NT2/D1 (cell line): ENCODE measurements around the gene FTCD.
A peak's percentile ranks its signal among the peaks of the same experiment; 100 is the strongest.
"Not testable (repeated sequence)": the region's sequence is repeated elsewhere in the genome, so short reads cannot be mapped to it uniquely, and the experiment has no call there.

ENCODE experiments used
- DNase-seq: peaks from one replicate; pipeline ENCODE4 v3.0.0-alpha.2; 2011; ENCODE audit warnings: low read depth, low spot score
- H3K27me3 ChIP-seq: 2 replicates; pipeline ENCODE4 v1.6.0; 2011; ENCODE audit warnings: mild to moderate bottlenecking; ENCODE audit not compliant: insufficient read length, insufficient read depth
- H3K36me3 ChIP-seq: 2 replicates; pipeline ENCODE4 v1.6.1; 2011; ENCODE audit warnings: mild to moderate bottlenecking, low read length, mixed read lengths; ENCODE audit not compliant: insufficient read depth, insufficient read length
- H3K4me1 ChIP-seq: 2 replicates; pipeline ENCODE4 v1.5.1; 2011; ENCODE audit not compliant: insufficient read depth, insufficient read length
- H3K4me3 ChIP-seq: 2 replicates; pipeline ENCODE4 v1.5.1; 2011; ENCODE audit warnings: low read depth; ENCODE audit not compliant: insufficient read length
- H3K9ac ChIP-seq: 2 replicates; pipeline ENCODE4 v1.6.0; 2011; ENCODE audit warnings: low read depth; ENCODE audit not compliant: insufficient read length
- H3K9me3 ChIP-seq: 2 replicates; pipeline ENCODE4 v1.5.1; 2011; ENCODE audit warnings: mild to moderate bottlenecking, low read length; ENCODE audit not compliant: insufficient read depth
- SUZ12 ChIP-seq: IDR thresholded peaks from 2 replicates; pipeline ENCODE4 v1.6.1; 2011; ENCODE audit not compliant: insufficient read length, insufficient read depth; ENCODE audit errors: extremely low read depth
- YY1 ChIP-seq: IDR thresholded peaks from 2 replicates; pipeline ENCODE4 v1.6.1; 2011; ENCODE audit not compliant: insufficient read length, insufficient read depth
- ZNF274 ChIP-seq: IDR thresholded peaks from 2 replicates; pipeline ENCODE4 v1.6.1; 2011; ENCODE audit warnings: mild to moderate bottlenecking, low read depth, low read length

Gene FTCD, protein sequence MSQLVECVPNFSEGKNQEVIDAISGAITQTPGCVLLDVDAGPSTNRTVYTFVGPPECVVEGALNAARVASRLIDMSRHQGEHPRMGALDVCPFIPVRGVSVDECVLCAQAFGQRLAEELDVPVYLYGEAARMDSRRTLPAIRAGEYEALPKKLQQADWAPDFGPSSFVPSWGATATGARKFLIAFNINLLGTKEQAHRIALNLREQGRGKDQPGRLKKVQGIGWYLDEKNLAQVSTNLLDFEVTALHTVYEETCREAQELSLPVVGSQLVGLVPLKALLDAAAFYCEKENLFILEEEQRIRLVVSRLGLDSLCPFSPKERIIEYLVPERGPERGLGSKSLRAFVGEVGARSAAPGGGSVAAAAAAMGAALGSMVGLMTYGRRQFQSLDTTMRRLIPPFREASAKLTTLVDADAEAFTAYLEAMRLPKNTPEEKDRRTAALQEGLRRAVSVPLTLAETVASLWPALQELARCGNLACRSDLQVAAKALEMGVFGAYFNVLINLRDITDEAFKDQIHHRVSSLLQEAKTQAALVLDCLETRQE

DNA sequence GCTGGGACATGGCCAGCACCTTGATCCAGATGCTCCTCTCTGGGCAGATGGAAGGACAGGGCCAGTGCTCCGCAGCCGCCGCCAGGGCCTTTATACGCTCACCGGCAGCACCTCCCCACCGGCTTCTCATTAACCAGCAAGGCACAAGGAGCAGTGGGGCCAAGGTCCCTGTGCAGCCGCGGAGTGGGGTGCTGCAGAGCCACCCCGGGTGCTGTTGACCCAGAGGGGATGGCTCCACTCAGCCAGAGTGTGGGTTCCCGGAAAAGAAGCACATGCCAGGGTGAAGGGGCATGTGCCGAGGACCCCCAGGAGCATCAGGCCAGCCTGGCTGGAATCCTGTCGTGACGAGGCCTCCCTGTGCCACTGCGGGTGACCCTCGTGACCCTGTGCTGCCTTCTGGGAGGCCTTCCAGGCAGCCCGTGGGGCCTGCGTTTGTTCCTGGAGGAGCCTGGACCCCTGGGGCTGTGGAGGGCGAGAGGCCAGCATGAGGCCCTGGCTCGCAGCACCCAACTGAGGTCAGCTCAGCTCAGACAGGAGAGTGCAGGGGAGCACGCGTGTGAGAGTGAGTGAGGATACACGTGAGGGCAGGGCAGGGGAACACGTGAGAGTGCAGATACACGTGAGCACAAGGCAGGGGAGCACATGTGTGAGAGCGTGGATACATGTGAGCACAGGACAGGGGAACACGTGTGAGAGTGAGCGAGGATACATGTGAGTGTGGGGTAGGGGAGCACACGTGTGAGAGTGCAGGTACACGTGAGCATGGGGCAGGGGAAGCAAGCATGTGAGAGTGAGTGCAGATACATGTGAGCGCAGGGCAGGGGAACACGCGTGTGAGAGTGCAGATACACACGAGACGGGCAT is at the start of gene FTCD:
Gene FTCD (minus strand): TSS at position 66 of the 864 bp plus-strand sequence. CDS start 56 bp downstream, at position 10.
- H3K4me3 ChIP-seq, result no peak within 1 kb of the TSS
- H3K27me3 ChIP-seq, result no peaks in the 10 kb centered on the region
- peaks cover 10% of the 10 kb centered on the region; the same call in 1 of the 2 replicates for H3K9me3 ChIP-seq
- H3K4me1 ChIP-seq, result peaks cover 39% of the 10 kb centered on the region
- peak within 1 kb of the TSS; percentile 26 for H3K9ac ChIP-seq
- no peak for TF ChIP-seq ZNF274
- TF ChIP-seq YY1, result no peak
- TF ChIP-seq SUZ12, result no peak
- no peak for DNase-seq
- peaks cover 15% of the 10 kb centered on the region for H3K36me3 ChIP-seq

DNA sequence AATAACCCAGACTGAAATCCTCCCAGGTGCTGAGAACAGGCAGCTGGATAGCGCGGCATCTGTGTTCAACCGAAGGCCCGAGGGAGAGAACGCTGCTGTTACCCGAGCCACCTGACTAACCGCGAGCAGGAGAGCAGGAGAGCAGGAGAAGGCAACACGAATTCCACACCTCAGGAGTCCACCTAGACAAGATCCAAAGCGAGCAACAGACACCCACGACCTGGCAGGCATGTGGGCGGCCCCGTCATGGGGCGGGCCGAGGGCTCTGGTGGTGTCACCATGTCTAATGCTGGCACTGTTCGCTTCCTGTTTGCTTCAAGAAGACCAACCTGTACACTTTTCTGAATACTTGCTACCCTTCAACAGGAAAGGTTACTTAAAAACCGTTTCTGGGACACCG is 49.8 kb upstream of the FTCD start:
- Histone ChIP-seq H3K4me3 (no peak overlapping the region), H3K4me1 (peaks cover 2% of the 10 kb centered on the region), H3K36me3 (peaks cover 86% of the 10 kb centered on the region), H3K9ac (no peak overlapping the region), H3K27me3 (no peaks in the 10 kb centered on the region), H3K9me3 (no peaks in the 10 kb centered on the region)
- TF ChIP-seq SUZ12 (no peak), ZNF274 (no peak), YY1 (no peak)
- DNase-seq, result no peak

DNA sequence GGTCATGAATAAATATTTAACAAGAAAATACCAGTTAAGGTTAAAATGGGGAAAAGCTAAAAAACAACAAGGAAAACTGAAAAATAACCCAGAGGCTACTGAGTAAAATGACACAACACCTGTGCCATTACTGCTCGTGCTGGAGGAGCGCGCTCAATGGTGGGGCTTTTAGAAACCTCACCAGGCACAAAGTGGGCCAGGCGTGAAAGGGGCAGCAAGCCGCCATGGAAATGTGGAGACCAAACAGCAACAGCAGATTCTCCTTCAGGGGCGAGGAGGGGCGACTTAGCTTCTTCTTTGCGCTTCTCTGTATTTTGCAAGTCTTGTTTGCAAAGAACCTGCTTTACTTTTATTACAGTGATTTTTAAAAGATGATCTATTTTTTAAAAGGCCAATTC is 47.8 kb upstream of the FTCD start:
- peaks cover 2% of the 10 kb centered on the region for H3K4me1 ChIP-seq
- H3K9me3 ChIP-seq, result peaks cover 4% of the 10 kb centered on the region; the same call in 1 of the 2 replicates
- H3K4me3 ChIP-seq, result no peak overlapping the region
- no peak for TF ChIP-seq YY1
- TF ChIP-seq ZNF274, result no peak
- TF ChIP-seq SUZ12, result no peak
- no peak for DNase-seq
- no peaks in the 10 kb centered on the region for H3K27me3 ChIP-seq
- H3K36me3 ChIP-seq, result peaks cover 84% of the 10 kb centered on the region
- H3K9ac ChIP-seq, result no peak overlapping the region

DNA sequence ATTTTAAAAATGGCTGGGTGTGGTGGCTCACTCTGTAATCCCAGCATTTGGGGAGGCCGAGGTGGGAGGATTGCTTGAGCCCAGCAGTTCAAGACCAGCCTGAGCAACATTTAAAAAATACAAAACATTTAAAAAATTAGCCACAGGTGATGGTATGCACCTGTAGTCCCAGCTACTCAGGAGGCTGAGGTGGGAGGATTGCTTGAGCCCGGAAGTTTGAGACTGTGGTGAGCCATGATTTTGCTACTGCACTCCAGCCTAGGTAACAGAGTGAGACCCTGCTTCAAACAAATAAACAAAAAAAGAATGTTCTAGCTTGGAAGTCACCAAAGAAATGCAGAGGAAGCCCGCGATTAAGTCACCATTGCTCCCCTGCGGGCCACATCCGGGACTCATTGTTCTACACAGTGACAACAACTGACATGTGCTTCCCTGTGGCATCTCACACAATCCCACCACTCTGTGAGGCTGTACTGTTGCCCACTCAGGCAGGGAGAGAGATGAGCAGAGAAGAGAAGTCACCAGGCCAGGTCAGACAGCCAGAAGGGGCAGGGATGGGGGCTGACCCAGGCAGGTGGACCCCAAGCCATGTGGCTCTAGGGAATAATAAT is 47.3 kb upstream of the FTCD start:
- peaks cover 4% of the 10 kb centered on the region; the same call in 1 of the 2 replicates for H3K9me3 ChIP-seq
- TF ChIP-seq YY1 (no peak), ZNF274 (no peak), SUZ12 (no peak)
- DNase-seq, result peak; percentile 87
- H3K27me3 ChIP-seq, result no peaks in the 10 kb centered on the region
- peaks cover 84% of the 10 kb centered on the region for H3K36me3 ChIP-seq
- H3K9ac ChIP-seq, result no peak overlapping the region
- no peak overlapping the region for H3K4me3 ChIP-seq
- peaks cover 2% of the 10 kb centered on the region for H3K4me1 ChIP-seq

DNA sequence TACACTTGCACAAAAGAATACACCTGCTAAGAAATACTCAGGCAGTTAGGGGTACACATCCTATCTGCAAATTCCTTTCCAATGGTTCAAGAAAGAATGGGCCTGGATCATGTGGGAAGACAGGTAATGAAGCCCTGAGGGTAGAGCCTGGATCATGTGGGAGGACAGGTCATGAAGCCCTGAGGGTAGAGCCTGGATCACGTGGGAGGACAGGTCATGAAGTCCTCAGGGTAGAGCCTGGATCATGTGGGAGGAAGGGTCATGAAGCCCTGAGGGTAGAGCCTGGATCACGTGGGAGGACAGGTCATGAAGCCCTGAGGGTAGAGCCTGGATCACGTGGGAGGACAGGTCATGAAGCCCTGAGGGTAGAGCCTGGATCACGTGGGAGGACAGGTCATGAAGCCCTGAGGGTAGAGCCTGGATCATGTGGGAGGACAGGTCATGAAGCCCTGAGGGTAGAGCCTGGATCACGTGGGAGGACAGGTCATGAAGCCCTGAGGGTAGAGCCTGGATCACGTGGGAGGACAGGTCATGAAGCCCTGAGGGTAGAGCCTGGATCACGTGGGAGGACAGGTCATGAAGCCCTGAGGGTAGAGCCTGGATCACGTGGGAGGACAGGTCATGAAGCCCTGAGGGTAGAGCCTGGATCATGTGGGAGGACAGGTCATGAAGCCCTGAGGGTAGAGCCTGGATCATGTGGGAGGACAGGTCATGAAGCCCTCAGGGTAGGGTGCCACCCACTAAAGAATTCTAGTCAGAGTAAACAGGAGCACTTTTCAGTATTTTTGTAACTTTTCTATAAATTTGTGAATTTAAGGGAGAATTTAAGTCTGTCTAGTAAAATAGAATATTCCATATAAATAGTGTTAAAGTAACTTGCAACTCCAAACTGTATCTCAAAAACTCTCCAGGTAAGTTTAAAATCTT is 45.8 kb upstream of the FTCD start:
- not testable (repeated sequence) for H3K9me3 ChIP-seq, H3K9ac ChIP-seq, DNase-seq, H3K27me3 ChIP-seq, H3K4me1 ChIP-seq, H3K4me3 ChIP-seq
- H3K36me3 ChIP-seq, result peaks cover 82% of the 10 kb centered on the region

DNA sequence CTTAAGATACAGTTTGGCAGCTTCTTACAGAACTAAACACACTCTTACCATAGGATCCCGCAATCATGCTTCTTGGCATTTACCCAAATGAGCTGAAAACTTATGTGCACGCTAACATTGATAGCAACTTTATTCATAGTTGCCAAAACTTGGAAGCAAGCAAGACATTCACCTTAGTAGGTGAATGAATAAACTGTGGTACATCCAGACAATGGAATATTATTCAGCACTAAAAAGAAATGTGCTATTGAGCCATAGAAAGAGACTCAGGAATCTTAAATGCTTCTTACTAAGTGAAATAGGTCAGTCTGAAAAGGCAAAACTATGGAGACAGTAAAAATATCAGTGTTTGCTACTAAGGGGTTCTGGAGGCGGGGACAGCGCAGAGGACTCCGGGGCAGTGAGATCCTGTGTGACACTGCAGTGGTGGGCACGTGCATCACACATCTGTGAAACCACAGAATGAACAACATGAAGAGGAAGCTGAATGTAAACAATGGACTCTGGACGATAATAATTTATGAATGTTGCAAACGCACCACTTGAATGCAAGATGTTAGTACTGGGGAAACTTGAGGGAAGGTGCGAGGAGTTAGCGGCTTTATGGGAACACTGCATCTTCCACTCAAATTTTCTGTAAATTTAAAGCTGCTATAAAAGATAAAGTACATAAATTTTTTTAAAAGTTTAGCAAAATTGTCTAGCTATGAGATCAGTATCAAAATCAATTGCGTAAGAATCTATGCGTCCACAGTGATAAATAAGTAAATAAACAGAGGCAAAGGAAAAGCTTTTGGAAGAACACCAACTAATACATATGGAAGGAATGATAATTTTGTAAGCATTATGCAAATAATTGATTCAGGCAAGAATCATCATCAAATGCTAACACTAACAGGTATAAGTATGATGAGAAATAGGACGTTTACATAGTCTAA is 44.3 kb upstream of the FTCD start:
- TF ChIP-seq YY1 (no peak), ZNF274 (no peak), SUZ12 (no peak)
- Histone ChIP-seq H3K9ac (no peak overlapping the region), H3K27me3 (no peaks in the 10 kb centered on the region)

More for the DNA sequence above, 44.3 kb upstream of the FTCD start:
- DNase-seq, result no peak
- Histone ChIP-seq H3K4me1 (peaks cover 5% of the 10 kb centered on the region), H3K9me3 (peaks cover 4% of the 10 kb centered on the region; the same call in 1 of the 2 replicates), H3K36me3 (peaks cover 82% of the 10 kb centered on the region), H3K4me3 (no peak overlapping the region)
